Sigmoid colon (tissue), 4 donors: ENCODE data around the gene CEP170.

Experiments
- CTCF ChIP-seq, 4 experiments: fragments of 450-650 bp in 3 of 4; fragments of 200-600 bp in 1 of 4; IDR thresholded peaks; one replicate each; pipeline ENCODE4 v1.5.1; 2016 to 2019; ENCODE audit warnings: antibody characterized with exemption in 4 of 4, mild to moderate bottlenecking in 3 of 4, moderate library complexity in 2 of 4
- EP300 ChIP-seq, 4 donors: sonication (generic); formaldehyde crosslinking; IDR thresholded peaks; one replicate each; pipeline ENCODE4 v1.6.1; 2017; ENCODE audit warnings: antibody characterized with exemption in 4 of 4
- POLR2A ChIP-seq, 2 donors: fragments of 450-650 bp; IDR thresholded peaks; one replicate each; pipeline ENCODE4 v1.6.1; 2016; ENCODE audit warnings: antibody characterized with exemption in 2 of 2, mild to moderate bottlenecking in 2 of 2, moderate library complexity in 2 of 2

- TF ChIP-seq CTCF (IDR thresholded peaks at IDR 0.05) (no peak), EP300 (IDR thresholded peaks at IDR 0.05) (no peak), POLR2A (IDR thresholded peaks at IDR 0.05) (no peak)
Observed at GRCh38 chr1:243269461-243269801, 14.3 kb upstream of the CEP170 start.
